CD4-positive, CD25-positive, alpha-beta regulatory T cell (primary cell): Measurements from ENCODE around the gene COP1. TPM values are rescaled to one million over a fixed set of nuclear protein-coding genes. Genes with fewer than 3 reads are reported as not detected.

ENCODE experiments used
- ATAC-seq, 2 donors: fragments of 150-1000 bp; cut with Tn5 transposase; one replicate each; pipeline ENCODE4 v1.10.0; 2021; ENCODE audit warnings: low read depth in 2 of 2, moderate number of reproducible peaks in 2 of 2, moderate library complexity in 1 of 2
- DNase-seq, 3 donors: peaks; one replicate each; pipeline versions ENCODE4 v3.0.0 to v3.0.0-alpha.2; 2012 to 2022; ENCODE audit warnings: mixed read lengths in 1 of 3
- H3K27ac ChIP-seq: one replicate; pipeline ENCODE4 v1.7.0; 2013; ENCODE audit warnings: mild to moderate bottlenecking, low read length; ENCODE audit not compliant: insufficient read depth, poor library complexity, severe bottlenecking
- H3K27me3 ChIP-seq: one replicate; pipeline ENCODE4 v1.7.0; 2013; ENCODE audit warnings: low read length; ENCODE audit not compliant: control insufficient read depth, insufficient read depth
- H3K36me3 ChIP-seq: one replicate; pipeline ENCODE4 v1.7.0; 2013; ENCODE audit warnings: mild to moderate bottlenecking, low read length, moderate library complexity; ENCODE audit not compliant: control insufficient read depth, insufficient read depth
- H3K4me1 ChIP-seq: 2 replicates; pipeline ENCODE4 v1.7.0; 2013; ENCODE audit warnings: mild to moderate bottlenecking, low read length; ENCODE audit not compliant: insufficient read depth, control insufficient read depth, poor library complexity, severe bottlenecking
- H3K4me3 ChIP-seq: one replicate; pipeline ENCODE4 v1.7.0; 2013; ENCODE audit warnings: low read depth, mild to moderate bottlenecking, low read length, moderate library complexity
- H3K9me3 ChIP-seq, 2 experiments: 1 replicate in 1 of 2; 2 replicates in 1 of 2; pipeline ENCODE4 v1.7.0; 2013; ENCODE audit warnings: low read length in 2 of 2, mild to moderate bottlenecking in 1 of 2, moderate library complexity in 1 of 2; ENCODE audit not compliant: control insufficient read depth in 2 of 2
- H3K27ac Mint-ChIP-seq, 3 donors: one replicate each; pipeline ENCODE4 v1.8.0; 2020 to 2022; ENCODE audit warnings: mild to moderate bottlenecking in 3 of 3, mixed read lengths in 3 of 3, moderate library complexity in 2 of 3
- H3K27me3 Mint-ChIP-seq: one replicate; pipeline ENCODE4 v1.8.0; 2022; ENCODE audit warnings: mild to moderate bottlenecking, mixed read lengths
- H3K36me3 Mint-ChIP-seq: one replicate; pipeline ENCODE4 v1.8.0; 2020; ENCODE audit warnings: mixed read lengths
- H3K4me1 Mint-ChIP-seq, 4 donors: one replicate each; pipeline ENCODE4 v1.8.0; 2020 to 2022; ENCODE audit warnings: mixed read lengths in 4 of 4, mild to moderate bottlenecking in 1 of 4
- H3K4me3 Mint-ChIP-seq, 4 donors: one replicate each; pipeline ENCODE4 v1.8.0; 2020 to 2022; ENCODE audit warnings: mild to moderate bottlenecking in 4 of 4, mixed read lengths in 4 of 4, moderate library complexity in 3 of 4
- H3K9me3 Mint-ChIP-seq, 7 donors: one replicate each; pipeline ENCODE4 v1.8.0; 2020 to 2022; ENCODE audit warnings: mixed read lengths in 7 of 7, mild to moderate bottlenecking in 3 of 7, moderate library complexity in 2 of 7
- polyA plus RNA-seq, 4 donors: library from polyadenylated mRNA; unstranded; fragments of 300-500 nt; fragmentation: Illumina TruSeq; gene quantifications; one replicate each; pipeline ENCODE4 v1.2.3, GENCODE V29; 2021
- total RNA-seq: library from RNA; stranded (reverse); gene quantifications from one replicate; pipeline ENCODE4 v1.2.3, GENCODE V29; 2022

COP1 gene
- total and polyA plus RNA-seq, 5 donors from 2014 or later = 37.7 to 53.9 (median 42.0) TPM

DNA sequence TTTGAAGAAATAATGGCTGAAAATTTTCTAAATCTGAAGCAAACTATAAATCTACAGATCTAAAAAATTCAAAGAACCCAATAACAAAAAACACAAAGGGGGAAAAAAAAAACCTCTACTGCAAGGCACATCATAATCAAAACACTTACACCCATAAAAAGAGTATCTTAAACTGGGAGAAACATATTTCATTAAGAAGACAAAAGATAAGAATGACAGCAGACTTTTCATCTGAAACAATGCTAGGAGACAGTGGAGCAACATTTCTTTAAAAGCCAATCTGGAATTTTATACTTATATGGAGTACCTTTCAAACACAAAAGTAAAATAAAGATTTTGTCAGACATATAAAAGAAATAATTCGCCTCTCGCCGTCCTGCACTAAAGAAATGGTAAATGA, 49.1 kb downstream of the COP1 start:
- Histone ChIP-seq H3K9me3 (peaks cover 16 to 17% of the 10 kb centered on the region in 2 experiments), H3K4me1 (peaks cover 10% of the 10 kb centered on the region), H3K27ac (no peak overlapping the region), H3K36me3 (peaks cover 59% of the 10 kb centered on the region), H3K27me3 (no peaks in the 10 kb centered on the region), H3K4me3 (no peak overlapping the region)
- Mint-ChIP-seq H3K36me3 (peaks cover 70% of the 10 kb centered on the region), H3K4me1 (peaks cover 26 to 48% (median 36%) of the 10 kb centered on the region in 4 donors), H3K4me3 (no peak overlapping the region), H3K27me3 (no peaks in the 10 kb centered on the region), H3K9me3 (peaks cover 0 to 17% (median 7%) of the 10 kb centered on the region in 7 donors), H3K27ac (no peak overlapping the region)
- DNase-seq = peak in 1 of 3 donors; percentile 11
- ATAC-seq = no peak

DNA sequence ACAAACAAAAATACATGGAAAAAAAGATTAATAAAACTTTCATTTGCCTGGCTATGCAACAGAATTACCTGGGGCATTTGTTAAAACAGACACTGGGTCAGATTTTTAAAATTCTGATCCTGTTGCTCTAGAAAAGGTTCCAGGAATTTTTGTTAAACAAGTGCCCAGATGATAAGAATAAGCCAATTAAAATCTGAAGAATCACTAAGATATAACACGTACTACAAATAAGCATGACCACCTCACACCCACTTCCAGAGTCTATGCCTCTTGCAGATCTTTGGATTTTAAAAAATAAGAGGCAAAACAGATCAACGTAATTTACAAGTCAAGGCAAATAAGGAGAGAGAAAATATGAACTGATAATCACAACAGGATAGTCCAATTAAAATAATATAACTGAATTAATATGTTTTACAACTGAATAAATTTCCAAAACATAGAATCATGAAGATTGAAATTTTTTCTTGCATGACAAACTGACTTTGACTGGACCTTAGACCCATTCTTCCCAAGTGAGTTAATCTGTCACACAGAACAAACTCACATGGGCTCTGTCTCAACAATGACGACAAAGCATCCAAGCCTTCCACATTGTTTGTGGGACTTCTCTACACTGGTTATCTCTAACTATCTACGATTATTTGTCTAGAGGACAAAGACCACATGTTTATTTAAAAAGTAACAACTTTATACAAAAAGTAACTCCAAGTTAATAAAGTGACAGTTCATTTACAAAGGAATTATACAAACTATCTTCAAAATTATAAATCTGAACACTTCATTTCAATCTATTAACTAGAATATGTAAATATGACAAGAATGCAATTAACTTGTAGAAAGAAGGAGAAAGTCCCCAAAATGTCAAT, 56.9 kb downstream of the COP1 start:
- no peak overlapping the region for H3K27ac ChIP-seq
- peaks cover 2 to 6% of the 10 kb centered on the region in 2 experiments for H3K9me3 ChIP-seq
- no peak overlapping the region for H3K4me3 Mint-ChIP-seq
- peaks cover 0 to 7% (median 1%) of the 10 kb centered on the region in 7 donors for H3K9me3 Mint-ChIP-seq
- H3K27me3 Mint-ChIP-seq = no peaks in the 10 kb centered on the region
- peaks cover 64% of the 10 kb centered on the region for H3K36me3 Mint-ChIP-seq
- ATAC-seq = no peak
- H3K27me3 ChIP-seq = no peaks in the 10 kb centered on the region
- H3K4me1 Mint-ChIP-seq = peaks cover 19 to 26% (median 22%) of the 10 kb centered on the region in 4 donors
- peaks cover 48% of the 10 kb centered on the region for H3K36me3 ChIP-seq
- no peak for DNase-seq
- H3K4me3 ChIP-seq = no peak overlapping the region
- no peak overlapping the region for H3K27ac Mint-ChIP-seq
- H3K4me1 ChIP-seq = no peaks in the 10 kb centered on the region

- ATAC-seq (no peak), DNase-seq (no peak)
- Histone ChIP-seq H3K27ac (no peak overlapping the region), H3K9me3 (peaks cover 2 to 6% of the 10 kb centered on the region in 2 experiments), H3K27me3 (no peaks in the 10 kb centered on the region), H3K4me3 (no peak overlapping the region), H3K4me1 (no peaks in the 10 kb centered on the region), H3K36me3 (peaks cover 33% of the 10 kb centered on the region)
- no peaks in the 10 kb centered on the region for H3K27me3 Mint-ChIP-seq
- no peak overlapping the region for H3K4me3 Mint-ChIP-seq
- H3K4me1 Mint-ChIP-seq = peaks cover 17 to 44% (median 37%) of the 10 kb centered on the region in 4 donors
- peaks cover 57% of the 10 kb centered on the region for H3K36me3 Mint-ChIP-seq
- H3K27ac Mint-ChIP-seq = no peak overlapping the region
- H3K9me3 Mint-ChIP-seq = peaks cover 0 to 5% (median 2%) of the 10 kb centered on the region in 7 donors
Observed at GRCh38 chr1:176144526-176144925, 62.6 kb downstream of the COP1 start.

DNA sequence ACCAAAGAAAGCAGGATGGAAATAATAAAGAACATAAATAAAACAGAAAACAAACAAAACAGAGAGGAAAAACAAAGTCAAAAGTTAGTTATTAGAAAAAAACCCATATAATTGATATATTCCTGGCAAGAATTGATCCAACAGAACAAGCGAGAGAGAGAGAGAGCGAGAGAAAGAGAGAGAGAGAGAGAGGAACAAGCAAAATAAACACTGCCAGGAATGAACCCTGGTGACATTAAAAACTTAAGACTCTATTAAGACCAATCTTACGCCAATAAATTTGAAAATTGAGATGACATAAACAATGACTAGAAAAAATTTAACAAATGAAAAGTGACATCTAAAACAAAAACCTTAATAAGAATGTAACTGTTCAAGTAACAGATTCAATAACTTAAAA, 64.1 kb downstream of the COP1 start:
- Mint-ChIP-seq H3K9me3 (peaks cover 0 to 5% (median 2%) of the 10 kb centered on the region in 7 donors), H3K36me3 (peaks cover 62% of the 10 kb centered on the region), H3K4me1 (peaks cover 32 to 56% (median 45%) of the 10 kb centered on the region in 4 donors), H3K27me3 (no peaks in the 10 kb centered on the region), H3K4me3 (no peak overlapping the region), H3K27ac (peak overlapping the region in 1 of 3 donors; percentile 39)
- H3K9me3 ChIP-seq = peaks cover 2 to 6% of the 10 kb centered on the region in 2 experiments
- H3K4me1 ChIP-seq = peaks cover 3% of the 10 kb centered on the region
- H3K4me3 ChIP-seq = no peak overlapping the region
- DNase-seq = no peak
- H3K36me3 ChIP-seq = peaks cover 28% of the 10 kb centered on the region
- no peak for ATAC-seq
- H3K27ac ChIP-seq = no peak overlapping the region
- H3K27me3 ChIP-seq = no peaks in the 10 kb centered on the region

DNA sequence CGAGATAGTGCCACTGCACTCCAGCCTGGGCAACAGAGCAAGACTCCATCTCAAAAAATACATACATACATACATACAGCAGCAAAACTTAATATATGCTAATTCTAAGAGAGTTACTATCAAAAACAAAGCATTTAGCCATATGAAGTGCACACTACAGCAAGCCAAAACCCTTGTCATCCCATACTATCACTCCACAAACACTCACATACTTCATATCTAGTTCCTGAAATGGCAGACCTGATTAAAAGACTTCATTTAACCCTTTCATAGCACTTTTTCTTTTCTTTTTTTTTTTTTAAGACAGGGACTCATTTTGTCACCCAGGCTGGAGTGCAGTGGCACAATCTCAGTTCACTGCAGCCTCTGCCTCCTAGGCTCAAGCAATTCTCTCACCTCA, 65.6 kb downstream of the COP1 start:
- Histone ChIP-seq H3K9me3 (peaks cover 2 to 5% of the 10 kb centered on the region in 2 experiments), H3K4me3 (no peak overlapping the region), H3K4me1 (peaks cover 3% of the 10 kb centered on the region), H3K27me3 (no peaks in the 10 kb centered on the region), H3K36me3 (peaks cover 18% of the 10 kb centered on the region), H3K27ac (no peak overlapping the region)
- Mint-ChIP-seq H3K4me3 (no peak overlapping the region), H3K4me1 (peaks cover 43 to 68% (median 47%) of the 10 kb centered on the region in 4 donors), H3K9me3 (peaks cover 0 to 5% (median 2%) of the 10 kb centered on the region in 7 donors), H3K27ac (no peak overlapping the region), H3K27me3 (no peaks in the 10 kb centered on the region), H3K36me3 (peaks cover 52% of the 10 kb centered on the region)
- DNase-seq (no peak), ATAC-seq (no peak)

- H3K4me1 Mint-ChIP-seq = peaks cover 27 to 48% (median 37%) of the 10 kb centered on the region in 4 donors
- H3K36me3 Mint-ChIP-seq = peaks cover 39% of the 10 kb centered on the region
- ATAC-seq = no peak
- no peak for DNase-seq
- Histone ChIP-seq H3K27ac (no peak overlapping the region), H3K36me3 (peaks cover 14% of the 10 kb centered on the region), H3K4me3 (no peak overlapping the region), H3K4me1 (peaks cover 3% of the 10 kb centered on the region), H3K27me3 (no peaks in the 10 kb centered on the region), H3K9me3 (no peaks in the 10 kb centered on the region)
- H3K9me3 Mint-ChIP-seq = no peaks in the 10 kb centered on the region
- peak overlapping the region in 1 of 4 donors; percentile 13 for H3K4me3 Mint-ChIP-seq
- no peaks in the 10 kb centered on the region for H3K27me3 Mint-ChIP-seq
- no peak overlapping the region for H3K27ac Mint-ChIP-seq
Observed at GRCh38 chr1:176136891-176137290, 70.2 kb downstream of the COP1 start.

GRCh38 chr1:176134666-176135065, 72.4 kb downstream of the COP1 start:
- H3K27me3 ChIP-seq = no peaks in the 10 kb centered on the region
- no peak overlapping the region for H3K4me3 ChIP-seq
- DNase-seq = no peak
- peaks cover 3% of the 10 kb centered on the region for H3K4me1 ChIP-seq
- no peak overlapping the region for H3K4me3 Mint-ChIP-seq
- no peak for ATAC-seq
- H3K36me3 Mint-ChIP-seq = peaks cover 35% of the 10 kb centered on the region
- no peak overlapping the region for H3K27ac ChIP-seq
- H3K27me3 Mint-ChIP-seq = no peaks in the 10 kb centered on the region
- peaks cover 14% of the 10 kb centered on the region for H3K36me3 ChIP-seq
- H3K9me3 ChIP-seq = no peaks in the 10 kb centered on the region
- H3K9me3 Mint-ChIP-seq = no peaks in the 10 kb centered on the region
- peaks cover 23 to 37% (median 31%) of the 10 kb centered on the region in 4 donors for H3K4me1 Mint-ChIP-seq
- H3K27ac Mint-ChIP-seq = no peak overlapping the region
